SKM-1 (cell line): Measurements from ENCODE around the gene OR56B1.
"Not testable (repeated sequence)": the region's sequence is repeated elsewhere in the genome, so short reads cannot be mapped to it uniquely, and the experiment has no call there.

ENCODE experiments used
- DNase-seq: peaks from one replicate; lab custom pipeline; 2025; ENCODE audit not compliant: unreplicated experiment; lab: John Stamatoyannopoulos, UW

OR56B1 gene

GRCh38 chr11:5736396-5736795 lies at the start of gene OR56B1:
OR56B1 (plus strand) TSS chr11:5736448; CDS start chr11:5736517, 69 bp downstream.
- no peak for DNase-seq

GRCh38 chr11:5688482-5688881 lies 47.8 kb upstream of the OR56B1 start:
- DNase-seq: no peak

- DNase-seq: peak; percentile 95
Observed at GRCh38 chr11:5689551-5689983, 46.7 kb upstream of the OR56B1 start, which contains the start of gene TRIM22. TRIM22 (plus strand) TSS chr11:5689790; CDS start chr11:5696233, 6,443 bp downstream.

GRCh38 chr11:5690216-5690615 lies 46.0 kb upstream of the OR56B1 start:
- DNase-seq: no peak

- DNase-seq: no peak
Observed at GRCh38 chr11:5690736-5691135, 45.5 kb upstream of the OR56B1 start.

GRCh38 chr11:5691238-5691963 lies 44.8 kb upstream of the OR56B1 start:
- DNase-seq: not testable (repeated sequence)

- DNase-seq: no peak
Observed at GRCh38 chr11:5691964-5692361, 44.3 kb upstream of the OR56B1 start.

GRCh38 chr11:5694642-5695041 lies 41.6 kb upstream of the OR56B1 start:
- DNase-seq: no peak

GRCh38 chr11:5695580-5695979 lies 40.7 kb upstream of the OR56B1 start:
- no peak for DNase-seq

GRCh38 chr11:5696210-5696609 lies 40.0 kb upstream of the OR56B1 start:
- DNase-seq: no peak

GRCh38 chr11:5698281-5698680 lies 38.0 kb upstream of the OR56B1 start:
- DNase-seq: no peak

GRCh38 chr11:5700421-5701054 lies 35.7 kb upstream of the OR56B1 start:
- DNase-seq: no peak

- no peak for DNase-seq
Observed at GRCh38 chr11:5701055-5701577, 35.1 kb upstream of the OR56B1 start.

GRCh38 chr11:5703741-5704536 lies 32.3 kb upstream of the OR56B1 start:
- DNase-seq: no peak

GRCh38 chr11:5705688-5706087 lies 30.6 kb upstream of the OR56B1 start:
- no peak for DNase-seq

GRCh38 chr11:5712507-5712906 lies 23.7 kb upstream of the OR56B1 start:
- no peak for DNase-seq

GRCh38 chr11:5713695-5714094 lies 22.6 kb upstream of the OR56B1 start:
- no peak for DNase-seq

- not testable (repeated sequence) for DNase-seq
Observed at GRCh38 chr11:5716518-5716917, 19.7 kb upstream of the OR56B1 start.

- no peak for DNase-seq
Observed at GRCh38 chr11:5719703-5720495, 16.3 kb upstream of the OR56B1 start.

- DNase-seq: no peak
Observed at GRCh38 chr11:5722622-5723021, 13.6 kb upstream of the OR56B1 start.

- DNase-seq: no peak
Observed at GRCh38 chr11:5726351-5726750, 9.9 kb upstream of the OR56B1 start.
